Transverse colon (tissue), 4 donors: ENCODE measurements around the gene ANKRD53. TPM values are rescaled to one million over a fixed set of nuclear protein-coding genes. Genes with fewer than 3 reads are reported as not detected.

Experiments used
- DNase-seq: peaks from one replicate; pipeline ENCODE4 v3.0.0-alpha.2; 2019
- H3K27ac ChIP-seq, 4 donors: fragments of 200-600 bp; sonication (generic); 2 replicates each; pipeline ENCODE4 v1.5.1; 2016 to 2018; ENCODE audit warnings: inconsistent platforms in 4 of 4
- H3K27me3 ChIP-seq: fragments of 200-600 bp; sonication (generic); 2 replicates; pipeline ENCODE4 v1.5.1; 2017; ENCODE audit warnings: inconsistent platforms
- H3K36me3 ChIP-seq, 4 donors: fragments of 200-600 bp; sonication (generic); 2 replicates each; pipeline ENCODE4 v1.5.1; 2017 to 2019; ENCODE audit warnings: inconsistent platforms in 4 of 4
- H3K4me1 ChIP-seq, 4 donors: fragments of 200-600 bp; sonication (generic); 2 replicates each; pipeline ENCODE4 v1.5.1; 2017 to 2020; ENCODE audit warnings: inconsistent platforms in 4 of 4
- H3K4me3 ChIP-seq, 4 donors: fragments of 200-600 bp; sonication (generic); 1 replicate in 1 of 4; 2 replicates in 3 of 4; pipeline versions ENCODE4 v1.5.1 to v1.6.1; 2017 to 2019; ENCODE audit warnings: inconsistent platforms in 4 of 4
- H3K9me3 ChIP-seq, 2 donors: fragments of 200-600 bp; sonication (generic); 2 replicates each; pipeline ENCODE4 v1.5.1; 2017 to 2019; ENCODE audit warnings: inconsistent platforms in 2 of 2
- CTCF ChIP-seq, 5 experiments: fragments of 200-600 bp in 3 of 5; fragments of 450-650 bp in 2 of 5; sonication (generic) in 3 of 5; IDR thresholded peaks; 1 replicate in 2 of 5; 2 replicates in 3 of 5; pipeline ENCODE4 v1.5.1; 2016 to 2017; ENCODE audit warnings: antibody characterized with exemption in 5 of 5, inconsistent platforms in 3 of 5, mild to moderate bottlenecking in 2 of 5, moderate library complexity in 1 of 5
- EP300 ChIP-seq: sonication (generic); formaldehyde crosslinking; IDR thresholded peaks from one replicate; pipeline ENCODE4 v1.6.1; 2017; ENCODE audit warnings: antibody characterized with exemption, low read depth
- POLR2A ChIP-seq: fragments of 450-650 bp; IDR thresholded peaks from one replicate; pipeline ENCODE4 v1.6.1; 2016; ENCODE audit warnings: antibody characterized with exemption, mild to moderate bottlenecking, moderate library complexity
- POLR2AphosphoS5 ChIP-seq, 3 donors: sonication (generic); formaldehyde crosslinking; IDR thresholded peaks; one replicate each; pipeline ENCODE4 v1.6.1; 2016; ENCODE audit warnings: antibody characterized with exemption in 3 of 3
- WGBS, 2 donors: methylation state at CpG; one replicate each; pipeline ENCODE4 v1.1.5; 2018; ENCODE audit warnings: low coverage in 1 of 2; 5-methylcytosine and 5-hydroxymethylcytosine counted together
- in situ Hi-C, 4 donors: fragments of 200-750 bp; cut with MboI; loops; one replicate each; pipeline versions ENCODE4 v1.15.0 to v1.15.1; 2017; ENCODE audit warnings: low sequenced_read_pairs in 3 of 4, low pct_ligation_motif_present in 1 of 4, low pct_unique_long_range_greater_than_20kb in 1 of 4
- intact Hi-C: fragments of 100-400 bp; cut with DNase I; formaldehyde crosslinking; loops from one replicate; pipeline ENCODE4 v1.15.1; 2023; ENCODE audit warnings: low total_unique reads
- total RNA-seq, 4 donors: library from RNA; depleted of rRNA; stranded (reverse); fragments of >200 nt; gene quantifications; one replicate each; pipeline ENCODE4 v1.1.0, GENCODE V29; 2016

The ANKRD53 gene
- total RNA-seq, 4 donors from 2014 or later, result 0.96 to 1.7 TPM; not detected in 2

DNA sequence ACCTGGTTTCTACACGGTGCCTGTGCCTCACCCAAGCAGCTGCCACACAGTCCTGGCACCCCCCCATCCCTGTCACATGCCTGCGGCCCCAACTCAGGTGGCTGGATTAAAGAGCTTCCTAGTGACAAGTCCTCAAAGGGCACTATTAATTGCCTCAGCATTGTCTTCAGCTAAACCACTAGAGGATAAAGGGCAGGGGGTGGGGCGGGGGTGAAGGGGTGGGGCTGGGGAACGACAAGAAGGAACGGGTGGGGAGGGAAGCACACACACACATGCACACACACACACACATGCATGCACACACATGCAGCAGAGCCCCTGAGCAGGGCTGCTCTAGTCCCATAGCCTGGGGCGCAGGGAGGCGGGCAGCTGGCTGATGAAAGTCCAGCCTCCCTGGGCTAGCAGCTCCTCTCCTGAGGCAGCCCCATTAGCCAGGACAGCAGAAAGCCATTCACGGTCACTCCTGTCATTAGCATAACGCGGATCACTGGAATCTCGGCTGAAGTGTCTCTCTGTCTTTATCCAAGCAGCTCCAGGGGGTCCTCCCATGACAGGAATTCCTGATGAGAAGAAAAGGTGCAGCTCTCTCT, 23.6 kb downstream of the ANKRD53 start:
- WGBS, 2 donors, result 60% methylated on average over 11 of the region's 11 CpGs; no CpG with 5 or more reads in 1 of the 2 donors
- in situ Hi-C loops, result no loop called here
- no peaks in the 10 kb centered on the region for H3K27me3 ChIP-seq
- H3K9me3 ChIP-seq, result no peaks in the 10 kb centered on the region
- intact Hi-C loops, result no loop called here
- peaks cover 0 to 15% (median 2%) of the 10 kb centered on the region in 4 donors for H3K4me1 ChIP-seq
- no peak overlapping the region for H3K27ac ChIP-seq
- TF ChIP-seq CTCF (IDR thresholded peaks at IDR 0.05) (no peak), POLR2A (no peak), EP300 (no peak)
- H3K4me3 ChIP-seq, result no peak overlapping the region
- no peaks in the 10 kb centered on the region for H3K36me3 ChIP-seq
- DNase-seq, result no peak

DNA sequence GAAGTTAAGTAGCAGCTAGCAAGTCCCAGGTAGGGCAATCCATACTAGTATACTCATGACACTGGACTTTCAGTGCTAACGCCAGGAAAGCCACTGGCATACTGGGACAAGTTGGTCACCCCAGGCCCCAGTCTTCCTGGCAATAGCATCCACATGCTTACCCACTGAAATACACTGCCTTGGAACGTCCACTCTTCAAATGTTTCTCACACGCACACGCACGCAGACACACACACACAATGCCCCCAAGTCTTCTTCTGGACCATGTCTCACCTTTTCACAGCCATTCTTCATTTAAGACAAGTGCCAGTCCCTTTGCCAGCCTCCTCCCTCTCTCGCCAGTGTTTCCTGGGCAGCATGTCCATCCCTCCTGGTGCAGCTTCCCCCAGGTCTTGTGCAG, 25.0 kb downstream of the ANKRD53 start:
- H3K4me1 ChIP-seq, result peaks cover 0 to 15% (median 2%) of the 10 kb centered on the region in 4 donors
- H3K36me3 ChIP-seq, result no peaks in the 10 kb centered on the region
- no peaks in the 10 kb centered on the region for H3K9me3 ChIP-seq
- in situ Hi-C loops (no loop called here), intact Hi-C loops (no loop called here)
- TF ChIP-seq EP300, result no peak
- TF ChIP-seq CTCF (IDR thresholded peaks at IDR 0.05), result no peak
- no peak for TF ChIP-seq POLR2A
- no peak for TF ChIP-seq POLR2AphosphoS5 (IDR thresholded peaks at IDR 0.05)
- H3K27me3 ChIP-seq, result no peaks in the 10 kb centered on the region
- no peak overlapping the region for H3K4me3 ChIP-seq
- 78 to 82% methylated on average over 5 to 6 of the region's 6 CpGs for WGBS, 2 donors
- no peak for DNase-seq
- H3K27ac ChIP-seq, result no peak overlapping the region

- TF ChIP-seq EP300, result no peak
- no peak for TF ChIP-seq POLR2AphosphoS5 (IDR thresholded peaks at IDR 0.05)
- no peak for TF ChIP-seq POLR2A
- TF ChIP-seq CTCF (IDR thresholded peaks at IDR 0.05), result no peak
Measured at GRCh38 chr2:71003966-71004755, 25.7 kb downstream of the ANKRD53 start.

GRCh38 chr2:71004857-71005256, 26.4 kb downstream of the ANKRD53 start:
- WGBS, 2 donors, result 80 to 83% methylated on average over 1 to 6 of the region's 6 CpGs
- DNase-seq, result no peak
- Histone ChIP-seq H3K4me1 (peaks cover 0 to 9% (median 2%) of the 10 kb centered on the region in 4 donors), H3K27me3 (no peaks in the 10 kb centered on the region), H3K9me3 (no peaks in the 10 kb centered on the region), H3K4me3 (no peak overlapping the region), H3K27ac (no peak overlapping the region), H3K36me3 (no peaks in the 10 kb centered on the region)
- in situ Hi-C loops, result no loop called here
- intact Hi-C loops, result no loop called here
- no peak for TF ChIP-seq POLR2A
- no peak for TF ChIP-seq EP300
- no peak for TF ChIP-seq CTCF (IDR thresholded peaks at IDR 0.05)
- TF ChIP-seq POLR2AphosphoS5 (IDR thresholded peaks at IDR 0.05), result no peak

More at GRCh38 chr2:71003966-71004755, 25.7 kb downstream of the ANKRD53 start:
- Histone ChIP-seq H3K27me3 (no peaks in the 10 kb centered on the region), H3K4me3 (no peak overlapping the region), H3K36me3 (no peaks in the 10 kb centered on the region), H3K4me1 (peaks cover 0 to 15% (median 2%) of the 10 kb centered on the region in 4 donors), H3K9me3 (no peaks in the 10 kb centered on the region), H3K27ac (no peak overlapping the region)
- intact Hi-C loops, result no loop called here
- in situ Hi-C loops, result no loop called here
- 62 to 68% methylated on average over 3 to 11 of the region's 11 CpGs for WGBS, 2 donors
- no peak for DNase-seq
